NCI-H2196 (cell line): ENCODE results near the gene VGF.
A peak's percentile ranks its signal among the peaks of the same experiment; 100 is the strongest.

Source experiments
- DNase-seq: peaks from one replicate; lab custom pipeline; 2025; ENCODE audit not compliant: unreplicated experiment; lab: John Stamatoyannopoulos, UW

The VGF gene

GRCh38 chr7:101186194-101186593 lies 20.8 kb upstream of the VGF start:
- DNase-seq: no peak

GRCh38 chr7:101185258-101185839 lies 20.0 kb upstream of the VGF start:
- no peak for DNase-seq

GRCh38 chr7:101180130-101180755 lies 14.9 kb upstream of the VGF start, which contains the start of gene NAT16:
Gene NAT16 (minus strand): TSS chr7:101180293. CDS start chr7:101174807, 5,486 bp downstream.
- no peak for DNase-seq

- DNase-seq: no peak
These were observed 14.3 kb upstream of the VGF start for GRCh38 chr7:101179713-101180112.

- DNase-seq: peak; percentile 68
These were observed 13.7 kb upstream of the VGF start for GRCh38 chr7:101179117-101179516.

GRCh38 chr7:101177644-101178043 lies 12.3 kb upstream of the VGF start:
- peak; percentile 28 for DNase-seq

GRCh38 chr7:101175664-101176063 lies 10.3 kb upstream of the VGF start:
- DNase-seq: no peak

- no peak for DNase-seq
These were observed 9.0 kb upstream of the VGF start for GRCh38 chr7:101174322-101174854.

GRCh38 chr7:101173752-101174244 lies 8.4 kb upstream of the VGF start:
- DNase-seq: peak; percentile 73

GRCh38 chr7:101172854-101173751 lies 7.7 kb upstream of the VGF start:
- peak; percentile 96 for DNase-seq

GRCh38 chr7:101172005-101172853 lies 6.9 kb upstream of the VGF start:
- DNase-seq: peak; percentile 84

- DNase-seq: no peak
These were observed 6.1 kb upstream of the VGF start for GRCh38 chr7:101171442-101171837.

- DNase-seq: no peak
These were observed 5.5 kb upstream of the VGF start for GRCh38 chr7:101170617-101171441.

GRCh38 chr7:101169838-101170551 lies 4.6 kb upstream of the VGF start:
- DNase-seq: no peak

- DNase-seq: no peak
These were observed 3.9 kb upstream of the VGF start for GRCh38 chr7:101169110-101169837.

- no peak for DNase-seq
These were observed 3.2 kb upstream of the VGF start for GRCh38 chr7:101168412-101169049.

- no peak for DNase-seq
These were observed 2.5 kb upstream of the VGF start for GRCh38 chr7:101167645-101168411.
